T1000 (cell line): ENCODE data around the gene CDHR4.
"Not testable (repeated sequence)": the region's sequence is repeated elsewhere in the genome, so short reads cannot be mapped to it uniquely, and the experiment has no call there.

ENCODE experiments used
- DNase-seq: peaks from one replicate; lab custom pipeline; 2025; ENCODE audit warnings: mixed read lengths; lab: John Stamatoyannopoulos, UW

CDHR4 gene

GRCh38 chr3:49780080-49780974, 19.3 kb downstream of the CDHR4 start:
- DNase-seq, result no peak

GRCh38 chr3:49779358-49780079, 20.2 kb downstream of the CDHR4 start:
- DNase-seq, result no peak

GRCh38 chr3:49776101-49776500, 23.6 kb downstream of the CDHR4 start:
- DNase-seq, result not testable (repeated sequence)

GRCh38 chr3:49775538-49775937, 24.1 kb downstream of the CDHR4 start:
- DNase-seq, result no peak

DNA sequence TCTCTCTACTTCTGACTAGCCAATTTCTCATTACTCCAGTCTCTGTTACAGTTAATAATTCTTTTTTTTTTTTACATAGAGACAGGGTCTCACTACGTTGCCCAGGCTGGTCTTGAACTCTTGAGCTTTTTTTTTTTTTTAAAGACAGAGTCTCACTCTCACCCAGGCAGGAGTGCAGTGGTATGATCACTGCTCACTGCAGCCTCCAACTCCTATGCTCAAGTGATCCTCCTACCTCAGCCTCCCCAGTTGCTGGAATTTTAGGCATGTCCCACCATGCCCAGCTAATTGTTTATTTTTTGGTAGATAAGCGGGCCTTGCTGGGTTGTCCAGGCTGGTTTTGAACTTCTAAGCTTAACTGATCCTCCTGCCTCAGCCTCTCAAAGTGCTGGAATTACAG, 27.0 kb downstream of the CDHR4 start:
- no peak for DNase-seq

- no peak for DNase-seq
These were observed 28.2 kb downstream of the CDHR4 start for GRCh38 chr3:49771340-49771938.

- DNase-seq, result no peak
These were observed 29.7 kb downstream of the CDHR4 start for GRCh38 chr3:49769926-49770325.

DNA sequence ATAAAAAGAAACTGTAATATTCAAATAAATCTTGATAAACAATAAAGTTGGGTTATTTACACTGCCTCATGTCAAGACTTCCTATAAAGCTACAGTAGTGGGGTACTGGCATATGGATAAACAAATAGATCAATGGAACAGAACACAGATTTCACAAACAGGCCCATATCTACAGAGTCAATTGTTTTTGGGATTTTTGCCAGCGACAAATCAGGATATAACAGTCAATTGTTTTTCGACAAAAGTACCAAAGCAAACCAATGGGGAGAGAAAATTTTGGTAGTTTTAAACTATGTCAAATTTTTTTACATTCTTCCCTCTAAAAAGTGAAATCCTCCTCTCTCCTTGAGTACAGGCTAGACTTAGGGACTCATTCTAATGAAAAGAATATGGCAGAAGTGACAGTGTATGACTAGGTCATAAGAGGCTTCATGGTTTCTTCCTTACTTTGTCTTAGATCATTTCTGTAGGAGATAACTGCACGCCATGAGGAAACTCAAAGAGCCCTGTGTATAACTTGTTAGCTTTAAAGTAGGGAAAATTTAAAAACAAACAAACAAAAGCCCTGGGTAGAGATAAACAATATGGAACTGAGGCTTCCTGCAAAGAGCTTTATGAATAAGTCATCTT, 30.3 kb downstream of the CDHR4 start:
- no peak for DNase-seq

DNA sequence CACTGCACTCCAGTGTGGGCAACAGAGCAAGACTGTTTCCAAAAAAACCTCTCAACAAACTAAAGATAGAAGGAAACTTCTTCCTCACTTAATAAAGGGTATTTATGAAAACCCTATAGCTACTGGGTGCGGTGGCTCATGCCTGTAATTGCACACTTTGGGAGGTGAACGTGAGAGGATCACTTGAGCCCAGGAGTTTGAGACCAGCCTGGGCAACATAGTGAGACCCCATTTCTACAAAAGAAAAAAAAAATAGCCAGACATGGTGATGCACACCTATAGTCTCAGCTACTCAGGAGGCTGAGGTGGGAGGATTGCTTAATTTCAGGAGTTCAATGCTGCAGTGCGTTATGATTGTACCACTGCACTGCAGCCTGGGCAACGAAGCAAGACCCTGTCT, 35.7 kb downstream of the CDHR4 start:
- no peak for DNase-seq

- no peak for DNase-seq
These were observed 38.0 kb downstream of the CDHR4 start for GRCh38 chr3:49761661-49762060.

GRCh38 chr3:49759226-49759625, 40.4 kb downstream of the CDHR4 start:
- DNase-seq, result no peak

DNA sequence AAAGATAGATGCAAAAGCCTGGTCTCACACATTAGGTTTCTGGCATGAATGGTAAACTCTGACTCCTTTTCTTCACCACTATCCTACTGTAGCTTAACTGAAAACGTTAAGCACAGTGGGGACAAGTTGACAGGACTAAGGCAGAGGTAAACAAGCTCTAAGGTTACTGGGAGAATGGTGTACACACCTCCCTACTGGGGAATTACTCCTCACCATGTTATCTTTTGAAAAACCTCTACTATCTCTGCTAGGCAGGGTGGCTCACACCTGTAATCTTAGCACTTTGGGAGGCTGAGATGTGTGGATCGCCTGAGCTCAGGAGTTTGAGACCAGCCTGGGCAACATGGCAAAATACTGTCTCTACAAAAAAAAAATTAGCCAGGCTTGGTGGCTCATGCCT, 42.5 kb downstream of the CDHR4 start:
- DNase-seq, result no peak

DNA sequence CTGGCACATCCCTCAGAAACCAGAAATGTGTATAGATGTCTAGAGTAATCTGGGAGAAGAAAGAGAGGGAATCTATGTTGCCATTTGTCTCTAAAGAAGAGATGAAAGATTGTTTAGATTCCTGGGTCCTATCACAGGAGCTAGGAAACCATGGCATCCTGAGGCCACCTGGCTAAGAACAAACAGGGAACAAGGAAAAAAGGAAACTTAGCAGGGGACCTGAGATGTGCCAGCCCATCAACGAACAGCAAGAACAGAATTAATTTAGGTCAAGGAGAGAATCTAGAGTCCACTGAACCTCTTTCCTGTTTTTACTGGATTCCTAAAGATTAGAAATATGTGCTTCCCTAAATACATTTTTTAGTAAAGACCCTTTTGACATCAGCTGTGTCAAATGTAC, 43.6 kb downstream of the CDHR4 start:
- DNase-seq, result no peak

DNA sequence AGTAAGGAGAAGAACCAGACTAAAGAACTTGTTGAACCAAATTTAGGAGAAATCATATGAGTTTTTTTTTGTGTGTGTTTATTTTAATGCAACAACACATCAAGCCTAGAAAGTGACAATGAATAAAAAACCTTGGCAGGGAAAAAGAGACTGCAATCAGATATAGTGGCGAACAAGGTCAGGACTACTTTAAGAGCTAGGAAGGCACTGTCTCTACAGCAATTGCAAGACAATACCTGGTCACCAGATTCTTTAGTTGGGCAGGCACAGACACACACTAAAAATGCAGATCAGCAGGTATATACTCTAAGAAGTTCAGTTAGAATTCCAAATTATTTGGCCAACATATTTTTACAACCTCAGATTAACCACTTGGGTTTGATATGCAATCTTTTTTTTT, 45.1 kb downstream of the CDHR4 start:
- DNase-seq, result no peak

DNA sequence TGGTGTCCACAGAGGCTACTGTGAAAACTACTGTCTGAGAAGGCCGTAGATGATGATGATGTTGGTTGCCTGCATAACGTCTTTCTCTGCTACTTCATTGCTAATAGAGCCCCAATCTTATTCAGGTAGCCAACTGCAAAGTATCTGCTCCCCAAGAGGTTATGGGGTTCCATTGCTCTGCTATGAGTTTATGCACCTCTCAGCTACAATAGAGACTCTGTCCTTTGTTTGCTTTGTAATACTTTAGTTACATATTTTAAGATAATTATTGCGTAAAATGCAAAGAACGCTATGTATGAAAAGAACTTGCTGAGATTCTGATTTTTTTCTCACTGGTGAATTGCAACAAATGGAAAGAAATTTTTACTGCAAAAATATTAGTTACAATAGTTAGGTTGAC, 48.2 kb downstream of the CDHR4 start:
- DNase-seq, result no peak

DNA sequence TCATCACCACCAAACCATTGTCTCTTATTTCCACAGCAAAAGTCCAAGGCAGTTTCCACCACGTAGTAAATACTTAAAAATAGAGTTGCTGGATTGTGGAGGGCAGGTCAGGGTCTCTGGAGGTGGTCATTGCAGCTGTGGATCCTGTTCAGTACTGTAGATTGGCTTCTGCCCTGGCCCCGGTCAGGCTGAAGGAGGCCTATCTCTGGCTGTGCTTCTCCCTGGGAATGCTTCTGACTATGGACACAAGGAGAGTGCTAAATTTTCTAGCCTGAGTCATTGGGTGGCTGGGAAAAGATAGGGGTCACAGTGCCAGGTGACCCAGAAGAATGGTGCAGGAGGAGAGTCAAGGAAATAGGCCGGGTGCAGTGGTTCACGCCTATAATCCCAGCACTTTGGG, 49.6 kb downstream of the CDHR4 start:
- no peak for DNase-seq

GRCh38 chr3:49748874-49749273, 50.8 kb downstream of the CDHR4 start:
- not testable (repeated sequence) for DNase-seq

DNA sequence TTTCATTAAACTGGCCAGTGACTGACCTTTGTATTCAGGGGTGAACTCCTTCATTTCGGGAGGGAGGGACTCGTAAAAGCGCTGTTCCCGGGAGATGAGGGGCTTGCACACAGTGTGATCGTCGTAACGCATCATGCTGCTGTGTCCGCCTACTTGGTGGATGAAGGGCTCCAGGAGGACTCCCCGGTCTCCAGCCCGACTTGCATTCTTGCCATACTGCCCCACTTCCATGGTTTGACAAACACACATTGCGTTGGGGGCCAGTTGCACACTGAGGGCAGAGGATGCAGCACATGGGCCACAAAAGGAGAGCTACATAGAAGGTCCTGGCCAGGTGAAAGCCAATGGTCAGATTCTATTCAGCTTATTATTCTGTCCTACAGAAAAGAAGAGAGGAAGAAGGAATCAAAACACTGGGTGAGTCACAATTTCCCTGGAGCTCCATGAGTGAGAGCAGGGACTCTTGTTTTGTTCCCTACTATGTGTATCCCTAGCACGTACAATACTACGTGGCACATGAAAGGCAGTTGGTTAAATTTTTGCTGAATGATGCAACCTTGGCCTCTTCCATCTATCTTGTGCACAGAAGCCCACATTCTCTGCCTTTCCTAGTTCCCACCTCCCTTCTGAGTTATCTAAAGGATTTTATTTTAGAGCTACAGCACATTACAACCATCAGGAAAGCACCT, 51.7 kb downstream of the CDHR4 start:
- no peak for DNase-seq

GRCh38 chr3:49745986-49746385, 53.7 kb downstream of the CDHR4 start:
- no peak for DNase-seq
